Measurements from ENCODE around the gene GLIS1. TPM values are rescaled to one million over a fixed set of nuclear protein-coding genes. Genes with fewer than 3 reads are reported as not detected.

GLIS1 gene
- total and polyA plus RNA-seq, 2 of the 8 experiments (the other 6 are each of a cell fraction or from before 2014, with no cell fraction given) = 0.15 to 0.22 TPM

- POLR2A ChIA-PET (ENCODE audit: partially characterized antibody) = interaction anchor here (1.3 kb wide), 1 partner anchor 98 kb away, joined by 3 read pairs; no protein-coding TSS in a partner anchor
- Histone ChIP-seq H4K91ac (replicated peaks; ENCODE audit: insufficient read length, low read length) (no peak overlapping the region), H2AK5ac (ENCODE audit: low read depth, low read length) (no peak overlapping the region), H2BK12ac (ENCODE audit: low read depth, low read length) (no peak overlapping the region), H3K4me1 (replicated peaks in 1 of 4; ENCODE audit: control insufficient read depth in 3 of 4, insufficient read depth in 4 of 4, low read length in 3 of 4) (peaks cover 0 to 9% (median 3%) of the 10 kb centered on the region in 4 experiments; a peak in 5 of 7 replicates), H2BK20ac (ENCODE audit: low read length) (no peak overlapping the region), H2AFZ (ENCODE audit: low read length) (no peak overlapping the region), H2BK5ac (ENCODE audit: low read depth, low read length) (no peak overlapping the region), H3K14ac (ENCODE audit: insufficient read length) (no peak overlapping the region), H2BK120ac (replicated peaks; ENCODE audit: low read depth, low read length) (no peak overlapping the region), H2BK15ac (ENCODE audit: low read length) (no peak overlapping the region), H3K9me3 (ENCODE audit: insufficient read depth in 2 of 2, low read depth in 1 of 2, low read length in 1 of 2) (no peaks in the 10 kb centered on the region), H3K18ac (ENCODE audit: extremely low read depth, low read length) (no peak overlapping the region), H3K79me1 (ENCODE audit: low read depth, low read length) (no peaks in the 10 kb centered on the region), H4K20me1 (replicated peaks in 1 of 2; ENCODE audit: control insufficient read depth in 1 of 2, insufficient read depth in 2 of 2, low read length in 2 of 2) (peaks cover 0 to 8% of the 10 kb centered on the region in 2 experiments), H3K4me3 (ENCODE audit: extremely low read depth in 1 of 4, insufficient read depth in 2 of 4, low read depth in 3 of 4, low read length in 4 of 4) (no peak overlapping the region), H3K23me2 (ENCODE audit: low read depth, low read length) (peaks cover 13% of the 10 kb centered on the region; the same call in 1 of the 2 replicates), H4K8ac (ENCODE audit: extremely low read depth, insufficient read depth, low read length) (no peak overlapping the region), H3K79me2 (ENCODE audit: control insufficient read depth in 1 of 2, insufficient read depth in 2 of 2, low read length in 2 of 2) (no peaks in the 10 kb centered on the region), H3K27ac (ENCODE audit: low read depth, low read length) (no peak overlapping the region), H3K56ac (replicated peaks; ENCODE audit: insufficient read length, low read depth, low read length) (no peak overlapping the region), H3K9ac (replicated peaks in 1 of 4; ENCODE audit: extremely low read depth in 1 of 4, low read depth in 3 of 4, low read length in 3 of 4) (no peak overlapping the region), H3K4me2 (ENCODE audit: insufficient read depth in 1 of 2, low read depth in 2 of 2, low read length in 2 of 2) (no peak overlapping the region), H4K5ac (ENCODE audit: insufficient read length, low read depth, low read length) (no peak overlapping the region), H3K36me3 (ENCODE audit: control insufficient read depth in 2 of 4, insufficient read depth in 4 of 4, low read length in 3 of 4) (peaks cover 0 to 3% (median 0%) of the 10 kb centered on the region in 4 experiments; a peak in 1 of 8 replicates), H3K4ac (replicated peaks; ENCODE audit: insufficient read length, low read depth, low read length) (no peak overlapping the region), H3K23ac (ENCODE audit: insufficient read length) (no peak overlapping the region), H3K27me3 (replicated peaks in 1 of 4; ENCODE audit: control insufficient read depth in 3 of 4, extremely low read depth in 1 of 4, insufficient read depth in 3 of 4, low read length in 3 of 4) (peaks cover 38 to 47% (median 47%) of the 10 kb centered on the region in 4 experiments)
- no peak for FAIRE-seq
- DNase-seq (ENCODE audit: low read depth in 1 of 2, low spot score in 2 of 2) = no peak
- WGBS, 2 experiments (ENCODE audit: extremely low coverage in 1 of 2, insufficient coverage in 1 of 2, insufficient read length in 1 of 2, insufficient replicate concordance in 2 of 2, low coverage in 1 of 2, low lambda C conversion rate in 2 of 2, missing lambda C conversion rate in 1 of 2) = 74% methylated on average over 5 of the region's 5 CpGs; no CpG with 5 or more reads in 1 of the 2 experiments
- CTCF ChIA-PET (ENCODE audit: partially characterized antibody) = interaction anchor here (0.6 to 5.1 kb wide), 12 partner anchors 10 to 286 kb away, joined by 3 to 39 read pairs (median 4); no protein-coding TSS in a partner anchor
- TF ChIP-seq SIRT6 (IDR thresholded peaks at IDR 0.05; ENCODE audit: low read length) = no peak
- TF ChIP-seq E2F6 (IDR thresholded peaks at IDR 0.05) = no peak
These were observed 3.7 kb downstream of the GLIS1 start for GRCh38 chr1:53735261-53735660.

Measured in H1 (cell line).